PC-9 (cell line): ENCODE results near the gene NRXN2. TPM values are rescaled to one million over a fixed set of nuclear protein-coding genes. Genes with fewer than 3 reads are reported as not detected.

ENCODE experiments used
- BruUV-seq: library from RNA; stranded (reverse); fragments of 400-500 nt; replicated peaks from 2 replicates; lab custom pipeline; 2021; lab: Mats Ljungman, UMichigan
- CTCF ChIA-PET: fragments of 300-600 bp; sonication (Branson Sonifier 250); formaldehyde crosslinking; loops from one replicate; lab custom pipeline; 2022; ENCODE audit warnings: antibody characterized with exemption; lab: Charles Lee
- POLR2A ChIA-PET: fragments of 300-600 bp; sonication (Branson Sonifier 250); formaldehyde crosslinking; loops from one replicate; lab custom pipeline; 2022; ENCODE audit warnings: antibody characterized with exemption; ENCODE audit not compliant: unreplicated experiment; lab: Charles Lee
- DNase-seq, 2 experiments: peaks; one replicate each; pipeline versions ENCODE4 v3.0.0 to v3.0.0-alpha.2; 2015 to 2022; ENCODE audit warnings: mixed read lengths in 1 of 2
- H2AFZ ChIP-seq: fragments of 200-600 bp; sonication (generic); 2 replicates; pipeline ENCODE4 v1.8.1; 2017; ENCODE audit warnings: antibody characterized with exemption
- H3F3A ChIP-seq: fragments of 200-600 bp; sonication (generic); 2 replicates; pipeline ENCODE4 v1.8.1; 2017; ENCODE audit warnings: antibody characterized with exemption, mild to moderate bottlenecking, low read depth; ENCODE audit not compliant: insufficient read depth
- H3K27ac ChIP-seq: fragments of 200-600 bp; sonication (generic); 2 replicates; pipeline ENCODE4 v1.6.1; 2016; ENCODE audit warnings: mixed run types
- H3K27me3 ChIP-seq: fragments of 200-600 bp; sonication (generic); 2 replicates; pipeline ENCODE4 v1.6.1; 2016; ENCODE audit warnings: low read depth, mixed run types; ENCODE audit not compliant: insufficient read depth
- H3K36me3 ChIP-seq: fragments of 200-600 bp; sonication (generic); 2 replicates; pipeline ENCODE4 v1.6.1; 2016; ENCODE audit warnings: low read depth, mixed run types
- H3K4me1 ChIP-seq: fragments of 200-600 bp; sonication (generic); replicated peaks from 2 replicates; pipeline ENCODE4 v1.6.1; 2016; ENCODE audit warnings: mixed run types; ENCODE audit not compliant: insufficient read depth
- H3K4me2 ChIP-seq: fragments of 200-600 bp; sonication (generic); 2 replicates; pipeline ENCODE4 v1.6.1; 2017; ENCODE audit warnings: mixed run types
- H3K4me3 ChIP-seq: fragments of 200-600 bp; sonication (generic); 2 replicates; pipeline ENCODE4 v1.6.1; 2016; ENCODE audit warnings: mixed run types
- H3K79me2 ChIP-seq: fragments of 200-600 bp; sonication (generic); 2 replicates; pipeline ENCODE4 v1.6.1; 2017; ENCODE audit warnings: low read depth, mixed run types
- H3K9me2 ChIP-seq: fragments of 200-600 bp; sonication (generic); 2 replicates; pipeline ENCODE4 v1.8.1; 2017; ENCODE audit warnings: mild to moderate bottlenecking; ENCODE audit not compliant: insufficient read depth
- H3K9me3 ChIP-seq: fragments of 200-600 bp; sonication (generic); 2 replicates; pipeline ENCODE4 v1.8.1; 2016; ENCODE audit warnings: low read depth; ENCODE audit not compliant: insufficient read depth
- H4K20me1 ChIP-seq: fragments of 200-600 bp; sonication (generic); 2 replicates; pipeline ENCODE4 v1.8.1; 2017; ENCODE audit not compliant: insufficient read depth
- EZH2 ChIP-seq: fragments of 200-600 bp; sonication (generic); IDR thresholded peaks from 2 replicates; pipeline ENCODE4 v1.8.0; 2017; ENCODE audit warnings: antibody characterized with exemption, low read depth
- intact Hi-C: fragments of 100-400 bp; cut with micrococcal nuclease; formaldehyde crosslinking; loops from one replicate; pipeline ENCODE4 v1.10.0; 2022; ENCODE audit not compliant: unreplicated experiment
- total RNA-seq: library from RNA; stranded (reverse); gene quantifications from 2 replicates; pipeline ENCODE4 v1.2.3, GENCODE V29; 2021
- TF ChIP-seq, protein P1 (sequence below): fragments of 200-600 bp; sonication (generic); conservative IDR thresholded peaks from 2 replicates; pipeline ENCODE4 v1.6.1; 2017; ENCODE audit warnings: mixed run types, antibody characterized with exemption, mild to moderate bottlenecking, moderate library complexity

Gene NRXN2
- total RNA-seq, 1 experiment from 2014 or later: not detected

DNA sequence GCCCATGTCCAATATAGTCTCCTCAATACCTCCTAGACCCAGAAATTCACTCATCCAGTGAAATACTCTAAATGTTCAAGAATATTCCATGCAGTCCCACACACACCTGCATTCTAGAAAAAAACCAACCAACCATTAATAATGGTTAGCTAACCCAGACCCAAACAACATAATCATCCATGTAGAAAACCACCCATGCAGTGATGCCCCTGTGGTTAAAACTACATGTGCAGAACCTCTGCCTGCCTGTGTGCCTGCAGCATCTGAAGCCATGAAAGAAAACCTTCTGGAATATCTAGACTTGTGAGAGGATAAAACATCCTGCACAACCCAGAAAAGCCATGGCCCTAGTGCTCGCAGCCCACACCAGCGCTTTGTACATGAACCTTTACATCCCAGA is 84.2 kb downstream of the NRXN2 start:
- Histone ChIP-seq H3F3A (no peaks in the 10 kb centered on the region), H3K9me3 (no peaks in the 10 kb centered on the region), H2AFZ (no peak overlapping the region), H3K4me1 (no peaks in the 10 kb centered on the region), H4K20me1 (no peaks in the 10 kb centered on the region), H3K4me3 (no peak overlapping the region), H3K9me2 (no peaks in the 10 kb centered on the region), H3K79me2 (no peaks in the 10 kb centered on the region), H3K4me2 (no peak overlapping the region), H3K27ac (no peak overlapping the region), H3K36me3 (no peaks in the 10 kb centered on the region), H3K27me3 (peaks cover 60% of the 10 kb centered on the region)
- ChIA-PET CTCF (no interaction called here), POLR2A (no interaction called here)
- no peak for DNase-seq
- no TSS peak for BruUV-seq
- intact Hi-C loops: no loop called here
- no peak for TF ChIP-seq EZH2
- TF ChIP-seq, protein P1, sequence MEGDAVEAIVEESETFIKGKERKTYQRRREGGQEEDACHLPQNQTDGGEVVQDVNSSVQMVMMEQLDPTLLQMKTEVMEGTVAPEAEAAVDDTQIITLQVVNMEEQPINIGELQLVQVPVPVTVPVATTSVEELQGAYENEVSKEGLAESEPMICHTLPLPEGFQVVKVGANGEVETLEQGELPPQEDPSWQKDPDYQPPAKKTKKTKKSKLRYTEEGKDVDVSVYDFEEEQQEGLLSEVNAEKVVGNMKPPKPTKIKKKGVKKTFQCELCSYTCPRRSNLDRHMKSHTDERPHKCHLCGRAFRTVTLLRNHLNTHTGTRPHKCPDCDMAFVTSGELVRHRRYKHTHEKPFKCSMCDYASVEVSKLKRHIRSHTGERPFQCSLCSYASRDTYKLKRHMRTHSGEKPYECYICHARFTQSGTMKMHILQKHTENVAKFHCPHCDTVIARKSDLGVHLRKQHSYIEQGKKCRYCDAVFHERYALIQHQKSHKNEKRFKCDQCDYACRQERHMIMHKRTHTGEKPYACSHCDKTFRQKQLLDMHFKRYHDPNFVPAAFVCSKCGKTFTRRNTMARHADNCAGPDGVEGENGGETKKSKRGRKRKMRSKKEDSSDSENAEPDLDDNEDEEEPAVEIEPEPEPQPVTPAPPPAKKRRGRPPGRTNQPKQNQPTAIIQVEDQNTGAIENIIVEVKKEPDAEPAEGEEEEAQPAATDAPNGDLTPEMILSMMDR: no peak

DNA sequence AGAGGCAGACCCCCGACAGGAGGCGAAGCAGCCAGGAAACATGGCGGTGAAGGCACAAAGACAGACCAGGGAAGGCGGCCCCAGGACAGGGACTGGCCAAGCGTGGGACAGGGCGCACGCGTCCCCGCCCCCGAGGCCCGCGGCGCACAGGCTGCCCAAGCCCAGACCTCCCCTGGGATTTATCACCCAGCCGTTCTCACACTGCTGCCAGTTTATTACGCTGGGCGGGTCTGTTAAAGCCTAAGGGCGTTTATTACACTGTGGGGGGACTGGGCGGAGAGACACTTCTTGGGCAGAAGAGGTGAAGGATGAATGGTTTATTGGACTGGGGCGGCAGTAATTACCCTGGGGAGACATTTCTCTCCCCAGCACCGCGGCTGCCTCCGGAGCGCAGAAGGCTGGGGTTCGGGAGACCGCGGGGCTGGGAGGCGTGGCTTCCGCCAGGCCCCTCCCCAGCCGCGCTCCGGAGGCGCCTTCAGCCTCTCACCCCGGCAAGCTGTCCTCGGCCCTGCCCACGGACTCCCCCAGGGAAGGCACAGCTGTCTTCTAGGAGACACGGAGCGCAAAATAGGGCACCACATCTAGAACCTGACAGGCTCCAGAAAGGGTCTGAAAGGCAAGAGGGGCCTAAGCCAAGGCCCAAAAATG is 84.9 kb downstream of the NRXN2 start:
- Histone ChIP-seq H3K27me3 (peaks cover 67% of the 10 kb centered on the region), H3K9me2 (no peaks in the 10 kb centered on the region), H4K20me1 (no peaks in the 10 kb centered on the region), H3K4me1 (no peaks in the 10 kb centered on the region), H3K79me2 (no peaks in the 10 kb centered on the region), H3K4me2 (no peak overlapping the region), H2AFZ (no peak overlapping the region), H3K4me3 (no peak overlapping the region), H3F3A (no peaks in the 10 kb centered on the region), H3K27ac (no peak overlapping the region), H3K9me3 (no peaks in the 10 kb centered on the region), H3K36me3 (no peaks in the 10 kb centered on the region)
- BruUV-seq: no TSS peak
- ChIA-PET POLR2A (no interaction called here), CTCF (no interaction called here)
- no peak for TF ChIP-seq EZH2
- TF ChIP-seq, protein P1: no peak
- intact Hi-C loops: no loop called here
- DNase-seq: no peak

DNA sequence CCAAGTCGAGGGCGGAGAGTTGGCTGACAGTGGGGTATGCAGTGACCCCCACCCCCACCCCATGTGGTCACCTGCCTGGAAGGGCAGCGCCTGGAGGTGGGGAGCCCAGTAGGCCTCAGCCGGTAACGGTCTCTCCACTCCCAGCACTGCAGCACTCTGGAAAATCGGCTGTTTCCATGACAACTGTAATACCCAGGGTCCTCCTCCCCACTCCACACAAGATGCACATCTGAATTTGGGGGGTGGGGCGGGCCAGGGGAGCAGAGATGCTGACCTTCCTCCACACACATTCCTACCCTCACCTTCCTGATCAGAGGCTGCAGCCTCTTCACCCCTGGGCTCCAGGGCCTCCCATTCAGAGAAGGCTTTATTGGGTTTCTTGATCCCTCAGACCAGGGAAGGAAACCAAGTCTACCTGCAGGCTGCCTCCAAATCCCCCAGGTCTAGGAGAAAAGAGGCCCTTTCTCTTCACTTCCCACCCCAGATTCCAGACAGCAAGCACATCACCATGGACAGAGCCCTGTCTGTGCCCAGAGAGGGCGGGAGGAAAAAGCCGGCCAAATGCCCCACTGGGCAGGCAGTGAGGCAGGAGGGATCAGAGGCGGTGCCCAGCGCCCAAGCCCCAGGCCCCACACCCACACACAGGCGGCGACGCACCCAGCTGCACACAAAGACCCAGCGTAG is 85.5 kb downstream of the NRXN2 start:
- Histone ChIP-seq H3K27me3 (peaks cover 72% of the 10 kb centered on the region), H3K9me3 (no peaks in the 10 kb centered on the region)
- intact Hi-C loops: no loop called here

More for the DNA sequence above, 85.5 kb downstream of the NRXN2 start:
- Histone ChIP-seq H2AFZ (no peak overlapping the region), H3K27ac (no peak overlapping the region), H3F3A (no peaks in the 10 kb centered on the region), H3K4me1 (no peaks in the 10 kb centered on the region), H4K20me1 (no peaks in the 10 kb centered on the region), H3K36me3 (no peaks in the 10 kb centered on the region), H3K4me2 (no peak overlapping the region), H3K79me2 (no peaks in the 10 kb centered on the region), H3K4me3 (no peak overlapping the region), H3K9me2 (no peaks in the 10 kb centered on the region)
- DNase-seq: no peak
- CTCF ChIA-PET: no interaction called here
- POLR2A ChIA-PET: no interaction called here
- BruUV-seq: no TSS peak
- TF ChIP-seq, protein P1: no peak
- no peak for TF ChIP-seq EZH2
